ENCODE measurements around the gene DACT2.

The DACT2 gene

GRCh38 chr6:168264593-168265335, 54.8 kb downstream of the DACT2 start:
- no peak for DNase-seq (ENCODE audit: low read depth)

DNA sequence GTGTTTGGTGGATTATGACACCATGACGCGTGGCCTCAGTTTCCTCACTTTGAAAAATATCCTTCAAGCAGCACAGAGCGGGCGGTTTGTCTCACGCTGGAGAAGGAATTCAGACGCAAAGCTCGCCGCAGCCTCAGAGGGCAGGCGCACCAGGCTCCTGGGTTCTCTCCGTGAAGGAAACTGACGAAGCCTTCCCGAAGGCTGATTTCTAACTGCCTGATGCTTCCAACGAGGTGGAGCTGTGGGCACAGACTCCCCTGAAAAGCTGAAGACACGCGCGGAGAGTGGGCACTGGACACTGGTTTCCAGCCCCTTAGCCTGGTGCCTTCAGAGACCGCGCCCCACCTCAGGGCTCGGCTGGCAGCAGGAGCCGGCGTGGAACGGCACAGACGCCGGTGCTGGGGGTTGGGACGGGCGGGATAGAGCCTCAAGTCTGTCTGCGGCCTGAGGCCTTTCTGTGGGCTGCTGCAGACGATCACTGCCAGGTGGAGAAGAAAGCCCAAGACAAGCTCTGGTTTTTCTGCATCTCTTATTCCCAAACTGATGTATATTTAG, 56.1 kb downstream of the DACT2 start:
- no peak for DNase-seq (ENCODE audit: low read depth)

GRCh38 chr6:168261234-168261633, 58.3 kb downstream of the DACT2 start:
- DNase-seq (ENCODE audit: low read depth), result no peak

DNA sequence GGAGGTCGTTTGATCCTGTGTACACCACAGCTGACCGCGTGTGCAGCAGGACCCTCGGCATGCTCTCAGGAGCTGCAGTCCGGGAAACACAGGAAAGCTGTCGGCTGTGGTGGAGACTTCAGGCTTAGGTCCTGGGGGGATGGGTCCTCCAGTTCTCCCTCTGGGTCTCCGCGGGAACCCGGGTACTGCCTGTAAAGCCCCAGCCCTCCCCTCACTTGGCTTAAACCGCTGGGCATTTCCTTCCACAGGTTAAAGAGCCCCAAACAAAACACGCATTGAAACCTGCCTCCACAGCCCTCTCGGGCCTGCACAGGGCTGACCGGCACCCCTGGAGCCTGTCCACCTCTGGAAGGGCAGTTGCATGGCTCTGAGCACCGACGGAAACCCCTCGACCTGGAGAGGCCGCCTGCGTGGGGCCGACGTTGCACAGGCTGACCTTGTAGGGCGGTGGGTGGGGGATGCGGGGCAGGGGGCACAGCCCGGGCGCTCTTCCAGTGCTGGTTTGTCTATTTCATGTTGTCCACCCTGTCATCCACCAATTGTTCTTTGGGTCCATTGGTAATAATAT, 59.1 kb downstream of the DACT2 start:
- no peak for DNase-seq (ENCODE audit: low read depth)

GRCh38 chr6:168258795-168259194, 60.8 kb downstream of the DACT2 start:
- no peak for DNase-seq (ENCODE audit: low read depth)

DNA sequence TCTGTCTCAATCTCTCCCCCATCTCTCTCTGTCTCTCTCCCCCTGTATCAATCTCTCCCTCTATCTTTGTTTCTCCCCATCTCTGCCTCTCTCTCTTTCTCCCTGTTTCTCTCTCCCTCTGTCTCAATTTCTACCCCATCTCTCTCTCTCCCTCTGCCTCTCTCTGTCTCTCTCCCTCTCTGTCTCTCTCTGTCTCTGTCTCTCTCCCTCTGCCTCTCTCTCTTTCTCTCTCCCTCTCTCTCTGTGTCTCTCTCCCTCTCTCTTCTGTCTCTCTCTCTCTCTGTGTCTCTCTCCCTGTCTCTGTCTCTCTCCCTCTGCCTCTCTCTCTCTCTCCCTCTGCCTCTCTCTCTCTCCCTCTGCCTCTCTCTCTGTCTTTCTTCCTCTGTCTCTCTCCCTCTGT, 62.6 kb downstream of the DACT2 start:
- no peak for DNase-seq (ENCODE audit: low read depth)

Data from activated T-helper 1 cell treated with Interleukin-2 at 50 U/mL for 16 hours (primary cell).